Neuron (in vitro differentiated cells): Measurements from ENCODE around the gene C22orf39.

Experiments used
- H2AFZ ChIP-seq: one replicate; pipeline ENCODE4 v1.6.1; 2013; ENCODE audit warnings: low read depth, mild to moderate bottlenecking, inconsistent platforms, low read length, moderate library complexity
- H3K27me3 ChIP-seq: one replicate; pipeline ENCODE4 v1.6.1; 2013; ENCODE audit warnings: low read length; ENCODE audit not compliant: insufficient read depth
- H3K36me3 ChIP-seq: one replicate; pipeline ENCODE4 v1.6.1; 2013; ENCODE audit warnings: low read length; ENCODE audit not compliant: insufficient read depth
- H3K4me1 ChIP-seq: one replicate; pipeline ENCODE4 v1.6.1; 2013; ENCODE audit warnings: low read length; ENCODE audit not compliant: insufficient read depth
- H3K4me3 ChIP-seq: 2 replicates; pipeline ENCODE4 v1.5.1; 2013; ENCODE audit warnings: mild to moderate bottlenecking, low read length, moderate library complexity
- H3K9me3 ChIP-seq: one replicate; pipeline ENCODE4 v1.6.1; 2013; ENCODE audit warnings: low read length

The C22orf39 gene

DNA sequence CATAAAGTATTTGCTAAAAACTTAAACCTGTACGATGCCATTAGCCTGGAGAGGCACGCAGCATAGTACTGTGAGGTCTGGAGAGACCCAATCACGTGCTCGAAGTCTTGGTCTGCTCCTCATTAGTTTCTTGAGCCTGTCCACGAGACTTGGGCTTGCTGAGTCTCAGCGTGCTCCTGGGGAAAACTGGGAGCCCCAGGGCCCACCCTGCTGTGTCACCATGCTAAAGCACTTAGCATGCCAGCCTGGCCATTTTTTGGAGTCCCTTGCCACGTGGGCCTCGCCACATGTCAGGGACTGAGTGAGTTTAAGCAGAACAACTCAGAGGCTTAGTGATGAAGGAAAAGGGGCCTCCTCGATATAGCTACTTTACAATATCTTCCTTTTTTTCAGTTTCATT is 34.8 kb upstream of the C22orf39 start:
- H3K4me3 ChIP-seq = no peak overlapping the region
- peaks cover 37% of the 10 kb centered on the region for H3K36me3 ChIP-seq

DNA sequence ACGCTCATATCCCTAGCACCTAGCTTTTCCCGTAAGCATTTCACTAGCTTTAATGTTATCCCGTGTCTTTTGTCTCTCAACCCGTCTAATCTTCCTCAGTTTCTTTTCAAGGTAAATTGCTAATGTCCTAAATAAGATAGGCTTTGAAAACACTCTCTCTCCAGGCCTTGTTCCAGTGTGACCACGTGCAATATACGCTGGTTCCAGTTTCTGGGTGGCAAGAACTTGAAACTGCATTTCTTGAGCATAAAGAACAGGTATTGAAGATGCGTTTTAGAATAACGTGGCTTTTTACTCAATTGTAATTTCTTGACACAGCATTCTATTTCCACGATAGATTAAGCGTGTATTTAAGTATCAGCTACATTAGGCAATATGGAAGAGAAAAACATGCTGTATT is 33.3 kb upstream of the C22orf39 start:
- Histone ChIP-seq H3K36me3 (peaks cover 32% of the 10 kb centered on the region), H2AFZ (no peak overlapping the region), H3K4me1 (peaks cover 22% of the 10 kb centered on the region), H3K4me3 (peak overlapping the region; percentile 69), H3K9me3 (no peaks in the 10 kb centered on the region), H3K27me3 (no peaks in the 10 kb centered on the region)

More for the DNA sequence above, 34.8 kb upstream of the C22orf39 start:
- no peaks in the 10 kb centered on the region for H3K9me3 ChIP-seq
- H3K27me3 ChIP-seq = no peaks in the 10 kb centered on the region
- no peak overlapping the region for H2AFZ ChIP-seq
- peaks cover 20% of the 10 kb centered on the region for H3K4me1 ChIP-seq

DNA sequence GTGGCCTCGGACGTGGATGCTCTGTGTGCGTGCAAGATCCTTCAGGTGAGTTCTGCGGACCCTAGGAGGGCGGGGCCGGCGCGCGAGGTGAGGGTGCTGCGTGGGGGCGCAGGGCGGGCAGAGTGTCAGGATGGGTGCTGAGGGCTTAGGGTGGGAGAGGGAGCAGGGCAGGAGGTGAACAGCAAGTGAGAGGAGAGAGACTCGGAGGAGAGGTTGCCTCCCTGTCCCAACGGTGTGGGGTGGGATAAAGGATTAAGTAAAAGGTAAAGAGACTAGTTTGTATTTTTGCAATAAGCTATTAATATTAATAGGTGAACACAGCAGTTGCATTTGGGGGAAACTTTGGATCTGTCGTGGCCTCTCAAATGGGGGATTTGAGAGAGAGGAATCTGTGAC is 32.7 kb upstream of the C22orf39 start:
- peak overlapping the region; percentile 69 for H3K4me3 ChIP-seq
- peaks cover 33% of the 10 kb centered on the region for H3K36me3 ChIP-seq
- H3K4me1 ChIP-seq = peaks cover 22% of the 10 kb centered on the region
- no peaks in the 10 kb centered on the region for H3K9me3 ChIP-seq
- H3K27me3 ChIP-seq = no peaks in the 10 kb centered on the region
- peak overlapping the region; percentile 71 for H2AFZ ChIP-seq

GRCh38 chr22:19479355-19480172 is 32.1 kb upstream of the C22orf39 start, which contains the start of gene CDC45:
CDC45 (plus strand) TSS chr22:19479920; CDS start chr22:19479969, 49 bp downstream.
- peaks cover 22% of the 10 kb centered on the region for H3K4me1 ChIP-seq
- no peaks in the 10 kb centered on the region for H3K9me3 ChIP-seq
- H3K4me3 ChIP-seq = peak within 1 kb of the TSS; percentile 100
- H3K36me3 ChIP-seq = peaks cover 33% of the 10 kb centered on the region
- peak within 1 kb of the TSS; percentile 71 for H2AFZ ChIP-seq
- H3K27me3 ChIP-seq = no peaks in the 10 kb centered on the region

GRCh38 chr22:19478901-19479354 is 31.4 kb upstream of the C22orf39 start, which contains the start of gene UFD1:
UFD1 (minus strand) TSS chr22:19479193; CDS start chr22:19479085, 108 bp downstream.
- H3K36me3 ChIP-seq = peaks cover 30% of the 10 kb centered on the region
- peak within 1 kb of the TSS; percentile 71 for H2AFZ ChIP-seq
- peak within 1 kb of the TSS; percentile 100 for H3K4me3 ChIP-seq
- no peaks in the 10 kb centered on the region for H3K27me3 ChIP-seq
- H3K9me3 ChIP-seq = no peaks in the 10 kb centered on the region
- H3K4me1 ChIP-seq = peaks cover 22% of the 10 kb centered on the region

DNA sequence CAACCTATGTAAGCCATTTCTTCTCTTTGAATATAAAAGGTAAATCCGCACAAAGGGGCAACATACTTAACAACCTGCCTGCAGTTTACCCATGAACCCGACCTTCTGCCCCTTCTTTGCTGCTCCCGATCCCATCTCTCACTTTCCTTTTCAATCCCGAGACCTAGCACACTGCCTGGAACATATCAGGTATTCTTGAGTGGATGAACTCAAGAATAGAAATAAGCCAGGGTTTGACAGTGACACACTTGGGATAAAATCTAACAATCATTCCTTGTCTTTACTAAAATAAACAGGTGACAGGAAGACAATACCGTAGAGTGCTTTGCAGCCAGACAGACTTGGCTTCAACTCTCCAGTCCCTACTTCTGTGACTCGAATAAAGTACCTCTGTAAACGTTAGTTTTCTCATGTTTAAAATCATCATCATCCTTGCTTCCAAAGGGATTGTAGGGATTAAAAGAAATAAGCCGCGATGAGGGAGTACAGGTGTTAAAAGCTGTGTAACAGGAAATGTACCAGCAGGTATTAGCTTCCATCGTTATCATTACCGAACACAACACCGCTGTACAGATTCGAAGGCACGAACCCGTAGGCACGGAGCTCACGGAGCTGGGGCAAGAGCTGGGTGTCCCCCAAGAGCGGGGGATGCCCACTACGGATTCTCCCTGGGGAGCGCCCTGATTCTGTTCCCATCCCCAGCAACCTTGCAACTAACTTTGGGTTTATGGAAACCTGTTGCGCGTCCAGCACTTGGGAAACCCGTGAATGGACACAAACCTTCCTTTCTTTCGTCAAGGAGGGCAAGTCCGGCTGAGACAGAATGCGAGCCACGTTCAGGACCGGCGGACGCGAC is 30.8 kb upstream of the C22orf39 start:
- Histone ChIP-seq H3K4me3 (peak overlapping the region; percentile 100), H2AFZ (peak overlapping the region; percentile 69), H3K27me3 (no peaks in the 10 kb centered on the region), H3K9me3 (no peaks in the 10 kb centered on the region), H3K36me3 (peaks cover 31% of the 10 kb centered on the region), H3K4me1 (peaks cover 22% of the 10 kb centered on the region)

DNA sequence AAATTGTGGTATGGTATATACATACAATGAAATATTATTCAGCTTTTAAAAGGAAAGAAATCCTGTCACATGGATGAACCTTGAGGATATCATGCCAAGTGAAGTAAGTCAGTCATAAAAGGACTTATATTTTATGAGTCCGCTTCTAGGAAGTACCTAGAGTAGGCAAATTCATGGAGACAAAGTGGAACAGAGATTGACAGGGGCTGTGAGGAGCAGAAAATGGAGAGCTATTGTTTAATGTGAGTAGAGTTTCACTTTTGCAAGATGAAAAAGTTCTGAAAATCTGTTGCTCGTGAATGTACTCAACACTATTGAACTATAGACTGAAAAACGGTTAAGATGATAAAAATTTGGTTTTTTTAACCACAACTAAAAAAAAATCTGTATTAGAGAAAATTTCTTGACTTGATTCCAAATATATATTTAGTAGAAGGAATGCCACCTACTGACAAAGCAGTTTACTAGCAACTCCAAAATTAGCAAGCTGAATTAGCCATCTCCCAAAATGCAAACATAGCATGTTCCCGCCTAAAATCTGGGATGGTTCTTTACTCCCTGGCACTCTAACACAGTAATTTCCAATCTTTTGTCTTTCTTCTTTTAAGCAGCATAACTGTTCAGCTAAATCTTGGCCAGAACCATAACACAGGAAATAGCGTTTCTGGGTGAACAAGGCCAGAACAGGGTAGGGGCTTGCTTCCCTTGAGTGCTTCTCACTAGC is 30.0 kb upstream of the C22orf39 start:
- peaks cover 22% of the 10 kb centered on the region for H3K4me1 ChIP-seq
- H3K36me3 ChIP-seq = peaks cover 34% of the 10 kb centered on the region
- H3K27me3 ChIP-seq = no peaks in the 10 kb centered on the region
- H3K9me3 ChIP-seq = no peaks in the 10 kb centered on the region
- no peak overlapping the region for H2AFZ ChIP-seq
- peak overlapping the region; percentile 100 for H3K4me3 ChIP-seq

DNA sequence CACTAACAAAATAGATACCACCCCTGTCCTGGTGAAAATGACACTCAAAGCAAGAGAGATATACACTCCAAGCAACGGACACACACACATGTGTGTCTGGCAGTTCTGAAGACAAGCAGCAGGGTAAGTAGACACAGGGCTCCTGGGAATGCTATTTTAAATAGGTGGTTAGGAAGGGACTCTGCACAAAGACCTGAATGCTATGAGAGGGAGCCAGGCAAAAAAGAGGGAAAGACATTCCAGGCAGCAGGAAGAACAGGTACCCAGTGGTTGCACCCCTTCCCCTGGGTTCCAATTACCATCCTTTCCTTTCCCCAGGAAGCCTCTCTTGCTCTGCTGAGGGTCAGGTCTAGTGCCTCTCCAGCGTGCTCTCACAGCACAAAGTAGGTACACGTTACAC is 28.5 kb upstream of the C22orf39 start:
- Histone ChIP-seq H3K9me3 (no peaks in the 10 kb centered on the region), H3K4me1 (peaks cover 22% of the 10 kb centered on the region), H2AFZ (no peak overlapping the region), H3K4me3 (no peak overlapping the region), H3K36me3 (peaks cover 43% of the 10 kb centered on the region), H3K27me3 (no peaks in the 10 kb centered on the region)

DNA sequence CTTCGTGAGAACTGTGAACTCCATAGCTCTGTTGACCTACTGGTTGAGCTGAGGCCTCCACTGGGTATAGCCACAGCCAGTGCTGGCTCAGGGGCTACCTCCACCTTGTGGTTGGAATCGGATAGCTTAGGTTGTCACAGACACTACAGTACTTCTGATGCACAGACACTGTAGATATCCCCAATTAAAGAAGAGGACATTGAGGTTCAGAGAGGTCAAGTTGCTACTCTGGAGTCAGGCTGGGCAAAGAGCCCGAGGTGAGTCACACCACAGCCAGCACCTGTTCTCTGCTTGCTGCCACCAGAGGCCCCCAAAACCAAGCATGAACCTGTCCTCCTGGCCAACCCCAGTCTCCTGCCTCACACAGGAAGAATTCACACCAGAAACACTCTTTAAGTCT is 26.1 kb upstream of the C22orf39 start:
- Histone ChIP-seq H3K4me3 (no peak overlapping the region), H3K4me1 (peaks cover 13% of the 10 kb centered on the region), H2AFZ (no peak overlapping the region), H3K36me3 (peaks cover 63% of the 10 kb centered on the region), H3K9me3 (no peaks in the 10 kb centered on the region), H3K27me3 (no peaks in the 10 kb centered on the region)

DNA sequence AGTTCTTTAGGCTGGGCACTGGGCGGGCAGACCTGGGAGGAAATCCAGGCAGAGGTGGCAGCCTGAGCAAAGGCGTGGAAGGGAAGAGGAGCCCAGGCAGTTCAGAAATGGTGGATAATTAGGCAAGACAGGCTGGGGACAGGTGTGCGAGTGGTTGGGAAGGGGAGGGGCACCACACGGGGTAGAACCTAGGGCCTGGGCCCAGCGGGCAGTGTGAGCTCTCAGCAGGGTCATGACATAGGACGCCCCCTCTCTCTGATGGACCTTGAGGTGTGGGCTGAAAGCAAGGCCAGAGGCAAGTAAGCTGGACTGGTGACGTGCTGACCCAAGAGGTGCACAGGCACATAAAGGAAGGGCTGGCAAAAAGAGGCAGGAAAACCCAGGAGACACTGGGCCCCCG is 24.7 kb upstream of the C22orf39 start:
- peaks cover 77% of the 10 kb centered on the region for H3K36me3 ChIP-seq
- H3K4me3 ChIP-seq = no peak overlapping the region
- peaks cover 2% of the 10 kb centered on the region for H3K4me1 ChIP-seq
- H3K27me3 ChIP-seq = no peaks in the 10 kb centered on the region
- H2AFZ ChIP-seq = no peak overlapping the region
- no peaks in the 10 kb centered on the region for H3K9me3 ChIP-seq

- Histone ChIP-seq H3K4me1 (no peaks in the 10 kb centered on the region), H2AFZ (no peak overlapping the region), H3K27me3 (no peaks in the 10 kb centered on the region), H3K36me3 (peaks cover 83% of the 10 kb centered on the region), H3K4me3 (no peak overlapping the region), H3K9me3 (no peaks in the 10 kb centered on the region)
Observed at GRCh38 chr22:19471572-19471971, 24.1 kb upstream of the C22orf39 start.

- H3K36me3 ChIP-seq = peaks cover 90% of the 10 kb centered on the region
- H3K9me3 ChIP-seq = no peaks in the 10 kb centered on the region
- H3K27me3 ChIP-seq = no peaks in the 10 kb centered on the region
- no peak overlapping the region for H3K4me3 ChIP-seq
- H2AFZ ChIP-seq = no peak overlapping the region
- no peaks in the 10 kb centered on the region for H3K4me1 ChIP-seq
Observed at GRCh38 chr22:19470010-19470409, 22.5 kb upstream of the C22orf39 start.
